ENCODE measurements around the gene GNAI3.
A peak's percentile ranks its signal among the peaks of the same experiment; 100 is the strongest.

Gene GNAI3

GRCh38 chr1:109637446-109637845, 89.0 kb downstream of the GNAI3 start:
- DNase-seq (ENCODE audit: low spot score): no peak

- DNase-seq (ENCODE audit: low spot score): no peak
These were observed 90.8 kb downstream of the GNAI3 start for GRCh38 chr1:109639063-109639840.

- no peak for DNase-seq (ENCODE audit: low spot score)
These were observed 91.4 kb downstream of the GNAI3 start for GRCh38 chr1:109639841-109640184.

GRCh38 chr1:109640285-109640865, 92.0 kb downstream of the GNAI3 start:
- peak; percentile 85 for DNase-seq (ENCODE audit: low spot score)

- DNase-seq (ENCODE audit: low spot score): no peak
These were observed 92.8 kb downstream of the GNAI3 start for GRCh38 chr1:109641078-109641740.

GRCh38 chr1:109641861-109642260, 93.4 kb downstream of the GNAI3 start:
- DNase-seq (ENCODE audit: low spot score): no peak

- no peak for DNase-seq (ENCODE audit: low spot score)
These were observed 94.2 kb downstream of the GNAI3 start for GRCh38 chr1:109642626-109643025.

- peak; percentile 63 for DNase-seq (ENCODE audit: low spot score)
These were observed 95.2 kb downstream of the GNAI3 start for GRCh38 chr1:109643385-109644230.

- DNase-seq (ENCODE audit: low spot score): no peak
These were observed 96.3 kb downstream of the GNAI3 start for GRCh38 chr1:109644670-109645069.

GRCh38 chr1:109649491-109649914, 101.1 kb downstream of the GNAI3 start:
- DNase-seq (ENCODE audit: low spot score): peak; percentile 65

- DNase-seq (ENCODE audit: low spot score): no peak
These were observed 102.2 kb downstream of the GNAI3 start for GRCh38 chr1:109650609-109651008.

GRCh38 chr1:109652402-109652801, 104.0 kb downstream of the GNAI3 start:
- no peak for DNase-seq (ENCODE audit: low spot score)

- DNase-seq (ENCODE audit: low spot score): no peak
These were observed 104.9 kb downstream of the GNAI3 start for GRCh38 chr1:109653306-109653705.

GRCh38 chr1:109654519-109654918, 106.1 kb downstream of the GNAI3 start:
- DNase-seq (ENCODE audit: low spot score): no peak

GRCh38 chr1:109655615-109656519, 107.5 kb downstream of the GNAI3 start, which contains the start of gene GSTM4:
Gene GSTM4, plus strand, starts transcription at chr1:109656099. Its CDS starts 291 bp downstream, at chr1:109656390.
- DNase-seq (ENCODE audit: low spot score): peak; percentile 83

- no peak for DNase-seq (ENCODE audit: low spot score)
These were observed 109.0 kb downstream of the GNAI3 start for GRCh38 chr1:109657395-109657794.

GRCh38 chr1:109657970-109658369, 109.6 kb downstream of the GNAI3 start:
- no peak for DNase-seq (ENCODE audit: low spot score)

- DNase-seq (ENCODE audit: low spot score): no peak
These were observed 110.2 kb downstream of the GNAI3 start for GRCh38 chr1:109658533-109659042.

GRCh38 chr1:109659145-109659544, 110.7 kb downstream of the GNAI3 start:
- no peak for DNase-seq (ENCODE audit: low spot score)

GRCh38 chr1:109659997-109660690, 111.7 kb downstream of the GNAI3 start:
- no peak for DNase-seq (ENCODE audit: low spot score)
